HepG2 (cell line): ENCODE measurements around the gene CLCN1. TPM values are rescaled to one million over a fixed set of nuclear protein-coding genes. Genes with fewer than 3 reads are reported as not detected.
A peak's percentile ranks its signal among the peaks of the same experiment; 100 is the strongest.

ENCODE experiments used
- CBFB ChIP-seq: sonication (generic); formaldehyde crosslinking; IDR thresholded peaks from 2 replicates; pipeline ENCODE4 v1.4.0; 2020; ENCODE audit warnings: missing genetic modification reagents
- HNF4A ChIP-seq: sonication (generic); formaldehyde crosslinking; IDR thresholded peaks from 2 replicates; pipeline ENCODE4 v1.4.0; 2020; ENCODE audit warnings: missing genetic modification reagents
- HOXA9 ChIP-seq: sonication (generic); formaldehyde crosslinking; IDR thresholded peaks from 2 replicates; pipeline ENCODE4 v1.8.1; 2022; ENCODE audit warnings: missing genetic modification reagents, mild to moderate bottlenecking, moderate library complexity, borderline replicate concordance
- JUNB ChIP-seq: sonication (generic); formaldehyde crosslinking; IDR thresholded peaks from 2 replicates; pipeline ENCODE4 v1.8.0; 2022; ENCODE audit warnings: missing genetic modification reagents, mild to moderate bottlenecking, borderline replicate concordance
- KDM2A ChIP-seq: sonication (generic); formaldehyde crosslinking; IDR thresholded peaks from 2 replicates; pipeline ENCODE4 v1.4.0; 2020; ENCODE audit warnings: low read depth, missing genetic modification reagents, borderline replicate concordance
- KMT2A ChIP-seq: sonication (generic); formaldehyde crosslinking; IDR thresholded peaks from 2 replicates; pipeline ENCODE4 v1.4.0; 2020; ENCODE audit warnings: missing genetic modification reagents
- RNF2 ChIP-seq: fragments of 450-650 bp; conservative IDR thresholded peaks from 2 replicates; pipeline ENCODE4 v1.6.1; 2016; ENCODE audit warnings: low read depth
- RXRA ChIP-seq: sonication (generic); formaldehyde crosslinking; IDR thresholded peaks from 2 replicates; pipeline ENCODE4 v1.5.1; 2020; ENCODE audit warnings: missing genetic modification reagents
- ZKSCAN1 ChIP-seq: fragments of 150-350 bp; IDR thresholded peaks from 2 replicates; pipeline ENCODE4 v1.6.1; 2014; ENCODE audit warnings: low read length
- ZNF484 ChIP-seq: sonication (generic); formaldehyde crosslinking; IDR thresholded peaks from 2 replicates; pipeline ENCODE4 v1.5.1; 2020; ENCODE audit warnings: mild to moderate bottlenecking, low read depth, missing genetic modification reagents, borderline replicate concordance
- ZNF589 ChIP-seq: sonication (generic); formaldehyde crosslinking; conservative IDR thresholded peaks from 2 replicates; pipeline ENCODE4 v1.8.0; 2022; ENCODE audit warnings: mild to moderate bottlenecking, moderate library complexity, missing genetic modification reagents
- ZNF776 ChIP-seq: sonication (generic); formaldehyde crosslinking; IDR thresholded peaks from 2 replicates; pipeline ENCODE4 v1.4.0; 2020; ENCODE audit warnings: mild to moderate bottlenecking, missing genetic modification reagents
- ZNF816 ChIP-seq: sonication (generic); formaldehyde crosslinking; IDR thresholded peaks from 2 replicates; pipeline ENCODE4 v1.8.0; 2022; ENCODE audit warnings: missing genetic modification reagents, mild to moderate bottlenecking, borderline replicate concordance
- polyA plus RNA-seq, 8 experiments: library from polyadenylated mRNA; depleted of rRNA in 3 of 8; stranded (reverse) in 7 of 8; unstranded in 1 of 8; fragments of >200 nt; fragmentation: Illumina TruSeq in 4 of 8; extraction: Trizol in 4 of 8; gene quantifications; 2 replicates each; pipeline versions ENCODE4 v1.2.1 to v1.2.3, GENCODE V29; 2011 to 2016; ENCODE audit warnings: low read depth in 4 of 8, missing spikeins in 1 of 8, mixed read lengths in 1 of 8; ENCODE audit not compliant: insufficient read depth in 1 of 8
- total RNA-seq, 5 experiments: library from RNA; depleted of rRNA; stranded (reverse); fragments of >200 nt; fragmentation: Illumina TruSeq; extraction: Trizol; gene quantifications; 2 replicates each; pipeline ENCODE4 v1.2.3, GENCODE V29; 2016; ENCODE audit warnings: low read depth in 1 of 5
- TF ChIP-seq, protein P1 (sequence below): sonication (generic); formaldehyde crosslinking; IDR thresholded peaks from 2 replicates; pipeline ENCODE4 v1.5.0; 2020; ENCODE audit warnings: missing genetic modification reagents
- TF ChIP-seq, protein P2 (sequence below): sonication (generic); formaldehyde crosslinking; IDR thresholded peaks from 2 replicates; pipeline ENCODE4 v1.4.0; 2020; ENCODE audit warnings: missing genetic modification reagents
- TF ChIP-seq, protein P3 (sequence below): sonication (generic); formaldehyde crosslinking; IDR thresholded peaks from 2 replicates; pipeline ENCODE4 v1.5.0; 2020; ENCODE audit warnings: mild to moderate bottlenecking, missing genetic modification reagents
- TF ChIP-seq, protein P4 (sequence below): sonication (generic); formaldehyde crosslinking; IDR thresholded peaks from 2 replicates; pipeline ENCODE4 v1.4.0; 2020; ENCODE audit warnings: missing genetic modification reagents, low read depth, mild to moderate bottlenecking, borderline replicate concordance
- TF ChIP-seq, protein P5 (sequence below): sonication (generic); formaldehyde crosslinking; IDR thresholded peaks from 2 replicates; pipeline ENCODE4 v1.5.1; 2020; ENCODE audit warnings: mild to moderate bottlenecking, missing genetic modification reagents, borderline replicate concordance

Gene CLCN1
- total and polyA plus RNA-seq, 2 of the 13 experiments (the other 11 are each of a cell fraction or from before 2014, with no cell fraction given), result 0.01 TPM; not detected in 1

DNA sequence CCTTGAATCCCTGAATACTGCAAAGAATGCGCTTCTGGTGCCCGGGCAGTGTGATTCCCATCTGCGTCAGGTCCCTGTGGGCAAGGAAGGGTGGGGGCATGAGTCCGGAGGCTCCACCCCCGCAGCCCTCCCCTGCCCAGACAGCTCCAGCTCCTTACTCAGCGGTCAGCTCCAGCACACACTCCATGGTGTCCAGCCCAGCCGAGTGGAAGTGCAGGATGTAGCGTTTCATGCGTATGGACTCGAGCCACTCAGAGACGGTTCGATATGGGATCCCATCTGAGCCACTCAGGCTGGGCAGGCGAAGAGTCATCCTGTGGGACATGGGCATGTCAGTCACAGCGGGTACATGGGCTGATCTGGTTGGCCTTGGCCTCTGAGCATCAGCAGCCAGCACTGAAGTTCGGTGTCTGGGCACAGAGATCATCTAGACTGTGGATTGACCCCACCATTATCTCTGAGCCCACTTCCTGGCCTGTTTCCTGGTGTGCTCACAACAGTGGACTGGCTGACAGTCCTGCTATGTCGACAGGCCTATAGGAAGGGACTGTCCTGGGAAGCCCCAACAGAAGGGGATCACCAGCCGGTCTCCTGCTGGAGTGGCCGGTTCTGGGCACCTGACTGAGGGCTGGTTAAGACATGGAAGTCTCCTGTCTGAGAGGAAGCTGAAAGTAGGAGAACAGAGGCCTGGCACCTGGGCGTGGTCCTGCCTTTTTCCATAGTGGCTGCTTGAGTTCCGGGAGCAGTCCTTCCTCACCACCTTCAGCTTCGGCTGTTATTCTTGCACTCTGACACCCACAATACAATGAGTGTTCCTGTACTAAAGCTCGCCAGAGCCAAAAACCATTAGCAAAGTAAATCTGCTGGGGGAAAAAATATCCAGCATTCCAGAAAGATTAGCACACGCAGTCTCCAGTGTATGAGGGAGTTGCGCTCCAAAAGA is 75.8 kb downstream of the CLCN1 start (continued):
- TF ChIP-seq ZNF776 (CRISPR knock-in tag) (no peak), JUNB (CRISPR knock-in tag) (no peak), HOXA9 (CRISPR knock-in tag) (no peak), CBFB (CRISPR knock-in tag) (no peak), HNF4A (CRISPR knock-in tag) (peak; percentile 72), ZNF816 (CRISPR knock-in tag) (no peak), ZNF484 (CRISPR knock-in tag) (no peak), ZNF589 (CRISPR knock-in tag) (no peak), KDM2A (no peak), KMT2A (CRISPR knock-in tag) (0 out of 2 replicates have a peak, but pooled peaks have one; percentile 38), RXRA (0 out of 2 replicates have a peak, but pooled peaks have one; percentile 21), RNF2 (no peak), ZKSCAN1 (no peak)
- TF ChIP-seq, protein P1, sequence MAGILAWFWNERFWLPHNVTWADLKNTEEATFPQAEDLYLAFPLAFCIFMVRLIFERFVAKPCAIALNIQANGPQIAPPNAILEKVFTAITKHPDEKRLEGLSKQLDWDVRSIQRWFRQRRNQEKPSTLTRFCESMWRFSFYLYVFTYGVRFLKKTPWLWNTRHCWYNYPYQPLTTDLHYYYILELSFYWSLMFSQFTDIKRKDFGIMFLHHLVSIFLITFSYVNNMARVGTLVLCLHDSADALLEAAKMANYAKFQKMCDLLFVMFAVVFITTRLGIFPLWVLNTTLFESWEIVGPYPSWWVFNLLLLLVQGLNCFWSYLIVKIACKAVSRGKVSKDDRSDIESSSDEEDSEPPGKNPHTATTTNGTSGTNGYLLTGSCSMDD (CRISPR knock-in tag), result no peak
- TF ChIP-seq, protein P2, sequence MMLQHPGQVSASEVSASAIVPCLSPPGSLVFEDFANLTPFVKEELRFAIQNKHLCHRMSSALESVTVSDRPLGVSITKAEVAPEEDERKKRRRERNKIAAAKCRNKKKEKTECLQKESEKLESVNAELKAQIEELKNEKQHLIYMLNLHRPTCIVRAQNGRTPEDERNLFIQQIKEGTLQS, result no peak
- TF ChIP-seq, protein P3, sequence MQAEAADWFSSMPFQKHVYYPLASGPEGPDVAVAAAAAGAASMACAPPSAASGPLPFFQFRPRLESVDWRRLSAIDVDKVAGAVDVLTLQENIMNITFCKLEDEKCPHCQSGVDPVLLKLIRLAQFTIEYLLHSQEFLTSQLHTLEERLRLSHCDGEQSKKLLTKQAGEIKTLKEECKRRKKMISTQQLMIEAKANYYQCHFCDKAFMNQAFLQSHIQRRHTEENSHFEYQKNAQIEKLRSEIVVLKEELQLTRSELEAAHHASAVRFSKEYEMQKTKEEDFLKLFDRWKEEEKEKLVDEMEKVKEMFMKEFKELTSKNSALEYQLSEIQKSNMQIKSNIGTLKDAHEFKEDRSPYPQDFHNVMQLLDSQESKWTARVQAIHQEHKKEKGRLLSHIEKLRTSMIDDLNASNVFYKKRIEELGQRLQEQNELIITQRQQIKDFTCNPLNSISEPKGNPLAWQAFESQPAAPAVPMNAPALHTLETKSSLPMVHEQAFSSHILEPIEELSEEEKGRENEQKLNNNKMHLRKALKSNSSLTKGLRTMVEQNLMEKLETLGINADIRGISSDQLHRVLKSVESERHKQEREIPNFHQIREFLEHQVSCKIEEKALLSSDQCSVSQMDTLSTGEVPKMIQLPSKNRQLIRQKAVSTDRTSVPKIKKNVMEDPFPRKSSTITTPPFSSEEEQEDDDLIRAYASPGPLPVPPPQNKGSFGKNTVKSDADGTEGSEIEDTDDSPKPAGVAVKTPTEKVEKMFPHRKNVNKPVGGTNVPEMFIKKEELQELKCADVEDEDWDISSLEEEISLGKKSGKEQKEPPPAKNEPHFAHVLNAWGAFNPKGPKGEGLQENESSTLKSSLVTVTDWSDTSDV, result no peak
- TF ChIP-seq, protein P4, sequence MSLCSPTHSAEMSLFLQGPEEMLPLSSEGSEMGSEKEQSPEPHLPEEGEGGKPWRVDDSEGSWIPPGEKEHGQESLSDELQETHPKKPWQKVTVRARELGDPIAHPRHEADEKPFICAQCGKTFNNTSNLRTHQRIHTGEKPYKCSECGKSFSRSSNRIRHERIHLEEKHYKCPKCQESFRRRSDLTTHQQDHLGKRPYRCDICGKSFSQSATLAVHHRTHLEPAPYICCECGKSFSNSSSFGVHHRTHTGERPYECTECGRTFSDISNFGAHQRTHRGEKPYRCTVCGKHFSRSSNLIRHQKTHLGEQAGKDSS (CRISPR knock-in tag), result peak; percentile 45; the same call in 1 of the 2 replicates
- TF ChIP-seq, protein P5, sequence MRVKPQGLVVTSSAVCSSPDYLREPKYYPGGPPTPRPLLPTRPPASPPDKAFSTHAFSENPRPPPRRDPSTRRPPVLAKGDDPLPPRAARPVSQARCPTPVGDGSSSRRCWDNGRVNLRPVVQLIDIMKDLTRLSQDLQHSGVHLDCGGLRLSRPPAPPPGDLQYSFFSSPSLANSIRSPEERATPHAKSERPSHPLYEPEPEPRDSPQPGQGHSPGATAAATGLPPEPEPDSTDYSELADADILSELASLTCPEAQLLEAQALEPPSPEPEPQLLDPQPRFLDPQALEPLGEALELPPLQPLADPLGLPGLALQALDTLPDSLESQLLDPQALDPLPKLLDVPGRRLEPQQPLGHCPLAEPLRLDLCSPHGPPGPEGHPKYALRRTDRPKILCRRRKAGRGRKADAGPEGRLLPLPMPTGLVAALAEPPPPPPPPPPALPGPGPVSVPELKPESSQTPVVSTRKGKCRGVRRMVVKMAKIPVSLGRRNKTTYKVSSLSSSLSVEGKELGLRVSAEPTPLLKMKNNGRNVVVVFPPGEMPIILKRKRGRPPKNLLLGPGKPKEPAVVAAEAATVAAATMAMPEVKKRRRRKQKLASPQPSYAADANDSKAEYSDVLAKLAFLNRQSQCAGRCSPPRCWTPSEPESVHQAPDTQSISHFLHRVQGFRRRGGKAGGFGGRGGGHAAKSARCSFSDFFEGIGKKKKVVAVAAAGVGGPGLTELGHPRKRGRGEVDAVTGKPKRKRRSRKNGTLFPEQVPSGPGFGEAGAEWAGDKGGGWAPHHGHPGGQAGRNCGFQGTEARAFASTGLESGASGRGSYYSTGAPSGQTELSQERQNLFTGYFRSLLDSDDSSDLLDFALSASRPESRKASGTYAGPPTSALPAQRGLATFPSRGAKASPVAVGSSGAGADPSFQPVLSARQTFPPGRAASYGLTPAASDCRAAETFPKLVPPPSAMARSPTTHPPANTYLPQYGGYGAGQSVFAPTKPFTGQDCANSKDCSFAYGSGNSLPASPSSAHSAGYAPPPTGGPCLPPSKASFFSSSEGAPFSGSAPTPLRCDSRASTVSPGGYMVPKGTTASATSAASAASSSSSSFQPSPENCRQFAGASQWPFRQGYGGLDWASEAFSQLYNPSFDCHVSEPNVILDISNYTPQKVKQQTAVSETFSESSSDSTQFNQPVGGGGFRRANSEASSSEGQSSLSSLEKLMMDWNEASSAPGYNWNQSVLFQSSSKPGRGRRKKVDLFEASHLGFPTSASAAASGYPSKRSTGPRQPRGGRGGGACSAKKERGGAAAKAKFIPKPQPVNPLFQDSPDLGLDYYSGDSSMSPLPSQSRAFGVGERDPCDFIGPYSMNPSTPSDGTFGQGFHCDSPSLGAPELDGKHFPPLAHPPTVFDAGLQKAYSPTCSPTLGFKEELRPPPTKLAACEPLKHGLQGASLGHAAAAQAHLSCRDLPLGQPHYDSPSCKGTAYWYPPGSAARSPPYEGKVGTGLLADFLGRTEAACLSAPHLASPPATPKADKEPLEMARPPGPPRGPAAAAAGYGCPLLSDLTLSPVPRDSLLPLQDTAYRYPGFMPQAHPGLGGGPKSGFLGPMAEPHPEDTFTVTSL (CRISPR knock-in tag), result no peak
